Embryonic facial prominence (tissue), 1 donor: ENCODE data around the gene MPST.

Experiments used
- DNase-seq: peaks from one replicate; pipeline ENCODE4 v3.0.0-alpha.2; 2016; ENCODE audit errors: extremely low spot score

MPST gene

DNA sequence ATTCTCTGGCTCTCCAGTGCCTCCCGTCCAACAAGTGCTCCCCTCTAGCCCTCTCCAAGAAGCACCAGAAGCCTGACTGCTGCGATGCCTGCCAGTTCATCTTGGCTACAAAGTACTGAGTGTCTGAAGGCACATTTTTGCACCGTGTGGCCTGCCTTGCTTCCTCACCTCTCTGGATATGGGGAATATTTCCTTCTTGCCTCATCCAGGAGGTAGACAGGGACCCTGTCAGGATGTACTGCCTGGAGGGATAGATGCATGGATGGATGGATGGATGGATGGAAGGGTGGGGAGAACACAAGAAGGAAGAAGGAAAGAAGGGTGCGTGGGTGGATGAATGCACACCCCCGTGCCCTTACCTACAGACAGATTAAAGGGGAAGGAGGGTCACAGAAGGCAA lies 59.6 kb downstream of the MPST start:
- DNase-seq: no peak
